ENCODE measurements around the gene FAM13A.

DNA sequence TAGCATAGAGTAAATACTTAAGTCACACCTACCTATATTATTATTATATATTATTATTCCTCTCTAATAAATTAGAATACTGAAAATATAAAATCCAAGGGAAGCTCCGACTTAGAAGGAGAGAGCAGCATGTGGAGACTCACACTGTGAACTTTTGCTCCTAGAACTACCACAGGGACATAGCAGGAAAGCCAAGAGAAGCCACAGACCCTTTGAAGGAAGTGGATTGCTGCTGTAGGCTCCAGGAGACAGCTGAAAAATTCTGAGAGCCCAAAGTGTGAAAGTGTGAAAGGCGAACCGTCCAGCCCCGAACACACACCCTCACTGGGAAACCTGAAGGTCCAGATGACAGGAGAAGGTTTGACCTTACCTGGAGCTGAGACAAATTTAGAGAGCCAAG is 177.0 kb downstream of the FAM13A start:
- no peak for TF ChIP-seq POLR2AphosphoS5 (IDR thresholded peaks at IDR 0.05; ENCODE audit: low read depth, low read length)
- TF ChIP-seq TAF1 (IDR thresholded peaks at IDR 0.05; ENCODE audit: low read depth, low read length) = no peak
- TF ChIP-seq POU2F2 (IDR thresholded peaks at IDR 0.05; ENCODE audit: low read depth, low read length) = no peak
- TF ChIP-seq POLR2A (IDR thresholded peaks at IDR 0.05; ENCODE audit: low read depth, low read length) = no peak
- TF ChIP-seq SPI1 (IDR thresholded peaks at IDR 0.05; ENCODE audit: low read depth, low read length) = no peak

Measured in GM12891 (cell line).